Neural cell (in vitro differentiated cells): ENCODE results near the gene AP3D1. TPM values are rescaled to one million over a fixed set of nuclear protein-coding genes. Genes with fewer than 3 reads are reported as not detected.

ENCODE experiments used
- H2AFZ ChIP-seq: fragments of 200-600, 300-800 bp; sonication (generic), shearing (Covaris generic); 2 replicates; pipeline ENCODE4 v1.6.0; 2014; ENCODE audit warnings: low read depth, mild to moderate bottlenecking, antibody characterized with exemption, low read length, moderate library complexity
- H3F3A ChIP-seq: fragments of 200-600 bp; shearing (Covaris generic); 2 replicates; pipeline ENCODE4 v1.6.1; 2016; ENCODE audit warnings: mild to moderate bottlenecking, moderate library complexity, mixed read lengths, antibody characterized with exemption, low read length; ENCODE audit not compliant: insufficient read depth, poor library complexity, severe bottlenecking
- H3K27ac ChIP-seq: fragments of 200-600, 300-800 bp; sonication (generic), shearing (Covaris generic); 2 replicates; pipeline ENCODE4 v1.5.1; 2014; ENCODE audit warnings: mild to moderate bottlenecking, low read length, moderate library complexity
- H3K27me3 ChIP-seq: fragments of 300-800, 200-600 bp; sonication (generic), shearing (Covaris generic); 2 replicates; pipeline ENCODE4 v1.6.0; 2014; ENCODE audit warnings: mild to moderate bottlenecking, low read depth, low read length, moderate library complexity; ENCODE audit not compliant: insufficient read depth
- H3K36me3 ChIP-seq: fragments of 300-800, 200-600 bp; sonication (generic), shearing (Covaris generic); 2 replicates; pipeline ENCODE4 v1.5.1; 2014; ENCODE audit warnings: mild to moderate bottlenecking, antibody characterized with exemption, low read length, moderate library complexity; ENCODE audit not compliant: insufficient read depth
- H3K4me2 ChIP-seq: fragments of 300-800, 200-600 bp; sonication (generic), shearing (Covaris generic); 2 replicates; pipeline ENCODE4 v1.6.0; 2014; ENCODE audit warnings: mild to moderate bottlenecking, low read length
- H3K4me3 ChIP-seq: fragments of 300-800, 200-600 bp; sonication (generic), shearing (Covaris generic); 2 replicates; pipeline ENCODE4 v1.5.1; 2014; ENCODE audit warnings: mild to moderate bottlenecking, low read length, moderate library complexity
- H3K79me2 ChIP-seq: fragments of 200-600 bp; shearing (Covaris generic); replicated peaks from 2 replicates; pipeline ENCODE4 v1.6.0; 2014; ENCODE audit warnings: mild to moderate bottlenecking, low read length, moderate library complexity; ENCODE audit not compliant: insufficient read depth
- H3K9ac ChIP-seq: fragments of 300-800, 200-600 bp; sonication (generic), shearing (Covaris generic); 2 replicates; pipeline ENCODE4 v1.6.1; 2016; ENCODE audit warnings: mild to moderate bottlenecking, low read length, mixed read lengths
- H3K9me2 ChIP-seq: fragments of 200-600 bp; shearing (Covaris generic); 2 replicates; pipeline ENCODE4 v1.6.1; 2016; ENCODE audit warnings: mild to moderate bottlenecking, low read length, mixed read lengths; ENCODE audit not compliant: insufficient read depth
- H3K9me3 ChIP-seq: fragments of 200-600, 300-800 bp; sonication (generic), shearing (Covaris generic); 2 replicates; pipeline ENCODE4 v1.6.1; 2016; ENCODE audit warnings: mild to moderate bottlenecking, mixed run types, low read length, moderate library complexity, mixed read lengths
- H4K20me1 ChIP-seq: fragments of 200-600 bp; shearing (Covaris generic); 2 replicates; pipeline ENCODE4 v1.6.1; 2016; ENCODE audit warnings: mild to moderate bottlenecking, mixed run types; ENCODE audit not compliant: insufficient read depth
- EP300 ChIP-seq: fragments of 450-650 bp; conservative IDR thresholded peaks from 2 replicates; pipeline ENCODE4 v1.6.1; 2014; ENCODE audit warnings: antibody characterized with exemption, mild to moderate bottlenecking, moderate library complexity; ENCODE audit not compliant: poor library complexity, severe bottlenecking
- EZH2 ChIP-seq: fragments of 200-600, 300-800 bp; shearing (Covaris generic), sonication (generic); IDR thresholded peaks from 2 replicates; pipeline ENCODE4 v1.6.1; 2014; ENCODE audit warnings: antibody characterized with exemption, low read length, borderline replicate concordance, mild to moderate bottlenecking; ENCODE audit not compliant: insufficient read depth, poor library complexity, severe bottlenecking
- MXI1 ChIP-seq: fragments of 450-650 bp; conservative IDR thresholded peaks from 2 replicates; pipeline ENCODE4 v1.6.1; 2014; ENCODE audit warnings: antibody characterized with exemption, mild to moderate bottlenecking; ENCODE audit not compliant: poor library complexity, severe bottlenecking
- POLR2AphosphoS5 ChIP-seq: IDR thresholded peaks from 2 replicates; pipeline ENCODE4 v1.6.1; 2012
- RAD21 ChIP-seq: fragments of 450-650 bp; conservative IDR thresholded peaks from 2 replicates; pipeline ENCODE4 v1.6.1; 2014; ENCODE audit warnings: antibody characterized with exemption, mild to moderate bottlenecking, moderate library complexity
- SMC3 ChIP-seq: fragments of 450-650 bp; conservative IDR thresholded peaks from 2 replicates; pipeline ENCODE4 v1.6.1; 2014; ENCODE audit warnings: antibody characterized with exemption, mild to moderate bottlenecking, moderate library complexity; ENCODE audit not compliant: poor library complexity
- TAF1 ChIP-seq: IDR thresholded peaks from 2 replicates; pipeline ENCODE4 v1.6.1; 2012; ENCODE audit warnings: low read depth
- polyA plus RNA-seq: library from polyadenylated mRNA; depleted of rRNA; stranded (reverse); fragments of >200 nt; gene quantifications from 2 replicates; pipeline ENCODE4 v1.2.3, GENCODE V29; 2014
- TF ChIP-seq, protein P1 (sequence below): fragments of 450-650 bp; IDR thresholded peaks from 2 replicates; pipeline ENCODE4 v1.5.1; 2014; ENCODE audit warnings: antibody characterized with exemption, mild to moderate bottlenecking, moderate library complexity; ENCODE audit not compliant: poor library complexity, severe bottlenecking
- TF ChIP-seq, protein P2 (sequence below): IDR thresholded peaks from 2 replicates; pipeline ENCODE4 v1.6.1; 2012; ENCODE audit warnings: borderline replicate concordance

Gene AP3D1
- polyA plus RNA-seq, 1 donor from 2014 or later = 60.7 TPM

DNA sequence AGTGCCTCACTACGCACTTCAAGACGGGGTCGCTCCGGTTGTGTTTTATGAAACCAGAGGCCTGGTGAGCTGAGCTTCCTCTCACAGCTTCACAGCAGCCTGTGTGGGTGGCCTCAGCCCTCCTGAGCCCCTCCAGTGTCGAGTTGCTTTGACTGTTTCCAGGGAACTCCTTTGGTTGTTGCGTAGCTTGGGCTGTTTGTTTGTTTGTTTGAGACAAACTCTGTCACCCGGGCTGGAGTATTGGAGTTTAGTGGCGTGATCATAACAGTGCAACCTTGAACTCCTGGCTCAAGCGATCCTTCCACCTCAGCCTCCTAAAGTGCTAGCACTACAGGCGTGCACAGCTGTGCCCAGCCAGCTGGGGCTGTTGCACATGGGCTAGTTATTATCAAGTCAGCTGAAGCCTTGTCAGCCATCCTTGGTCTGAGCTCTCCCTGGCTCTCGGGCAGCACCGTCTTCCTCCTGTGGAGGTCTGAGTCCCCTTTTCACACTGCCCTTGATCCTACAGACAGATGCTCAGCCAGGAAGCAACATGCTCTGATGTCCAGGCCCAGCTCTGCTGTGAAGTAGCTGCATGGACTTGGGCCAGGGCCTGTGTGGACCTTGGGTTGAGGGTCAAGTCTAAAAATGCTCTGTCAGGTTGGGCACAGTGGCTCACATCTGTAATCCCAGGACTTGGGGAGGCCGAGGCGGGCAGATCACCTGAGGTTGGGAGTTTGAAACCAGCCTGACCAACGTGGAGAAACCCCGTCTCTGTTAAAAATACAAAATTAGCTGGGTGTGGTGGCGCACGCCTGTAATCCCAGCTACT is 22.6 kb upstream of the AP3D1 start:
- peaks cover 49% of the 10 kb centered on the region for H3K79me2 ChIP-seq
- H3K27ac ChIP-seq = no peak overlapping the region
- H3K9me2 ChIP-seq = no peaks in the 10 kb centered on the region
- no peak overlapping the region for H3K4me2 ChIP-seq
- H3K27me3 ChIP-seq = no peaks in the 10 kb centered on the region
- peaks cover 11% of the 10 kb centered on the region for H4K20me1 ChIP-seq
- TF ChIP-seq EZH2 (no peak), MXI1 (no peak), RAD21 (no peak), TAF1 (no peak), EP300 (no peak), POLR2AphosphoS5 (no peak), SMC3 (no peak)
- TF ChIP-seq, protein P1, sequence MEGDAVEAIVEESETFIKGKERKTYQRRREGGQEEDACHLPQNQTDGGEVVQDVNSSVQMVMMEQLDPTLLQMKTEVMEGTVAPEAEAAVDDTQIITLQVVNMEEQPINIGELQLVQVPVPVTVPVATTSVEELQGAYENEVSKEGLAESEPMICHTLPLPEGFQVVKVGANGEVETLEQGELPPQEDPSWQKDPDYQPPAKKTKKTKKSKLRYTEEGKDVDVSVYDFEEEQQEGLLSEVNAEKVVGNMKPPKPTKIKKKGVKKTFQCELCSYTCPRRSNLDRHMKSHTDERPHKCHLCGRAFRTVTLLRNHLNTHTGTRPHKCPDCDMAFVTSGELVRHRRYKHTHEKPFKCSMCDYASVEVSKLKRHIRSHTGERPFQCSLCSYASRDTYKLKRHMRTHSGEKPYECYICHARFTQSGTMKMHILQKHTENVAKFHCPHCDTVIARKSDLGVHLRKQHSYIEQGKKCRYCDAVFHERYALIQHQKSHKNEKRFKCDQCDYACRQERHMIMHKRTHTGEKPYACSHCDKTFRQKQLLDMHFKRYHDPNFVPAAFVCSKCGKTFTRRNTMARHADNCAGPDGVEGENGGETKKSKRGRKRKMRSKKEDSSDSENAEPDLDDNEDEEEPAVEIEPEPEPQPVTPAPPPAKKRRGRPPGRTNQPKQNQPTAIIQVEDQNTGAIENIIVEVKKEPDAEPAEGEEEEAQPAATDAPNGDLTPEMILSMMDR = no peak
- TF ChIP-seq, protein P2, sequence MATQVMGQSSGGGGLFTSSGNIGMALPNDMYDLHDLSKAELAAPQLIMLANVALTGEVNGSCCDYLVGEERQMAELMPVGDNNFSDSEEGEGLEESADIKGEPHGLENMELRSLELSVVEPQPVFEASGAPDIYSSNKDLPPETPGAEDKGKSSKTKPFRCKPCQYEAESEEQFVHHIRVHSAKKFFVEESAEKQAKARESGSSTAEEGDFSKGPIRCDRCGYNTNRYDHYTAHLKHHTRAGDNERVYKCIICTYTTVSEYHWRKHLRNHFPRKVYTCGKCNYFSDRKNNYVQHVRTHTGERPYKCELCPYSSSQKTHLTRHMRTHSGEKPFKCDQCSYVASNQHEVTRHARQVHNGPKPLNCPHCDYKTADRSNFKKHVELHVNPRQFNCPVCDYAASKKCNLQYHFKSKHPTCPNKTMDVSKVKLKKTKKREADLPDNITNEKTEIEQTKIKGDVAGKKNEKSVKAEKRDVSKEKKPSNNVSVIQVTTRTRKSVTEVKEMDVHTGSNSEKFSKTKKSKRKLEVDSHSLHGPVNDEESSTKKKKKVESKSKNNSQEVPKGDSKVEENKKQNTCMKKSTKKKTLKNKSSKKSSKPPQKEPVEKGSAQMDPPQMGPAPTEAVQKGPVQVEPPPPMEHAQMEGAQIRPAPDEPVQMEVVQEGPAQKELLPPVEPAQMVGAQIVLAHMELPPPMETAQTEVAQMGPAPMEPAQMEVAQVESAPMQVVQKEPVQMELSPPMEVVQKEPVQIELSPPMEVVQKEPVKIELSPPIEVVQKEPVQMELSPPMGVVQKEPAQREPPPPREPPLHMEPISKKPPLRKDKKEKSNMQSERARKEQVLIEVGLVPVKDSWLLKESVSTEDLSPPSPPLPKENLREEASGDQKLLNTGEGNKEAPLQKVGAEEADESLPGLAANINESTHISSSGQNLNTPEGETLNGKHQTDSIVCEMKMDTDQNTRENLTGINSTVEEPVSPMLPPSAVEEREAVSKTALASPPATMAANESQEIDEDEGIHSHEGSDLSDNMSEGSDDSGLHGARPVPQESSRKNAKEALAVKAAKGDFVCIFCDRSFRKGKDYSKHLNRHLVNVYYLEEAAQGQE = no peak
- no peaks in the 10 kb centered on the region for H3K36me3 ChIP-seq
- no peaks in the 10 kb centered on the region for H3F3A ChIP-seq
- no peak overlapping the region for H3K9ac ChIP-seq
- no peaks in the 10 kb centered on the region for H3K9me3 ChIP-seq
- no peak overlapping the region for H2AFZ ChIP-seq
- H3K4me3 ChIP-seq = no peak overlapping the region

DNA sequence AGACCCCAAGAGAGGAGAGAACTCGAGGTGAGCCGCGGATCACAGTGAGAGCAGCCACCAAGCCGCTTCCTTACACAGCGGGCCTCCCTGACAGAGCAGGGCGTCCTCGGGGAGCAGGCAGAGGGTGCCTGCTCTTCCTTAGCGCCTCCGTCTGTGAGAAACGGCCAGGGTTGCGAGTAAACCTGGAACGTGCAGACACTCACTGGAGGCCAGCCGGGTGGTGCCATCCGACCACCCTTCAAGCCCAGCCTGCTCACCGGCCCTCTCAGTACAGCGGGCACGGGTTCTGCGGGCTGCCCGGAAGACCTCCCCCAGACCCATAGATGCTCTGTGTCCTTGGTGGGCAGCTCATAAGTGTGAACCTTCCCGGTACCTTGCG is 22.0 kb upstream of the AP3D1 start:
- no peak overlapping the region for H3K9ac ChIP-seq
- H3K4me3 ChIP-seq = no peak overlapping the region
- no peak overlapping the region for H3K4me2 ChIP-seq
- H3K9me3 ChIP-seq = no peaks in the 10 kb centered on the region
- no peaks in the 10 kb centered on the region for H3K36me3 ChIP-seq
- no peaks in the 10 kb centered on the region for H3F3A ChIP-seq
- peaks cover 50% of the 10 kb centered on the region for H3K79me2 ChIP-seq
- no peak overlapping the region for H3K27ac ChIP-seq
- H3K9me2 ChIP-seq = no peaks in the 10 kb centered on the region
- no peaks in the 10 kb centered on the region for H3K27me3 ChIP-seq
- TF ChIP-seq SMC3 = no peak
- TF ChIP-seq EP300 = no peak
- TF ChIP-seq TAF1 = no peak
- no peak for TF ChIP-seq EZH2
- TF ChIP-seq RAD21 = no peak
- no peak for TF ChIP-seq POLR2AphosphoS5
- TF ChIP-seq MXI1 = no peak
- TF ChIP-seq, protein P2 = no peak
- TF ChIP-seq, protein P1 = no peak
- peaks cover 11% of the 10 kb centered on the region for H4K20me1 ChIP-seq
- no peak overlapping the region for H2AFZ ChIP-seq
